Liver (tissue), 3 donors: Measurements from ENCODE around the gene PPM1A.

Experiments
- ATF3 ChIP-seq: IDR thresholded peaks from 2 replicates; pipeline ENCODE4 v1.6.1; 2016; ENCODE audit warnings: antibody characterized with exemption
- CTCF ChIP-seq: fragments of 150-350 bp; IDR thresholded peaks from 2 replicates; pipeline ENCODE4 v1.5.1; 2017; ENCODE audit warnings: improper control_type of control experiment, low read depth, low read length; ENCODE audit not compliant: missing input control
- EGR1 ChIP-seq, 2 donors: IDR thresholded peaks; 2 replicates each; pipeline ENCODE4 v1.6.1; 2016 to 2018; ENCODE audit warnings: antibody characterized with exemption in 2 of 2, low read depth in 2 of 2
- JUND ChIP-seq, 2 donors: IDR thresholded peaks; 2 replicates each; pipeline ENCODE4 v1.6.1; 2016; ENCODE audit warnings: antibody characterized with exemption in 2 of 2
- MAX ChIP-seq: IDR thresholded peaks from 2 replicates; pipeline ENCODE4 v1.6.1; 2016; ENCODE audit warnings: antibody characterized with exemption
- NR2F2 ChIP-seq: IDR thresholded peaks from 2 replicates; pipeline ENCODE4 v1.6.1; 2016; ENCODE audit warnings: antibody characterized with exemption
- RAD21 ChIP-seq, 2 donors: IDR thresholded peaks; 2 replicates each; pipeline ENCODE4 v1.6.1; 2016; ENCODE audit warnings: antibody characterized with exemption in 2 of 2, mild to moderate bottlenecking in 2 of 2
- REST ChIP-seq: IDR thresholded peaks from 2 replicates; pipeline ENCODE4 v1.6.1; 2016; ENCODE audit warnings: antibody characterized with exemption, mild to moderate bottlenecking
- SP1 ChIP-seq: IDR thresholded peaks from 2 replicates; pipeline ENCODE4 v1.6.1; 2018; ENCODE audit warnings: antibody characterized with exemption, mild to moderate bottlenecking
- TAF1 ChIP-seq: conservative IDR thresholded peaks from 2 replicates; pipeline ENCODE4 v1.6.1; 2016; ENCODE audit warnings: antibody characterized with exemption, mild to moderate bottlenecking
- YY1 ChIP-seq: IDR thresholded peaks from 2 replicates; pipeline ENCODE4 v1.6.1; 2016; ENCODE audit warnings: antibody characterized with exemption, mild to moderate bottlenecking
- donor health status: healthy.
- donor health status: healthy.

GRCh38 chr14:60227291-60227690 lies 21.7 kb upstream of the PPM1A start:
- TF ChIP-seq ATF3 = no peak
- TF ChIP-seq CTCF = no peak
- no peak for TF ChIP-seq SP1
- TF ChIP-seq YY1 = no peak
- TF ChIP-seq EGR1 (IDR thresholded peaks at IDR 0.05; ENCODE audit: low read depth in 2 of 2) = no peak
- no peak for TF ChIP-seq MAX
- no peak for TF ChIP-seq JUND (IDR thresholded peaks at IDR 0.05)
- TF ChIP-seq RAD21 (IDR thresholded peaks at IDR 0.05) = no peak
- no peak for TF ChIP-seq REST
- TF ChIP-seq TAF1 = no peak
- no peak for TF ChIP-seq NR2F2
